Measurements from ENCODE around the gene PTPRS.
"Not testable (repeated sequence)": the region's sequence is repeated elsewhere in the genome, so short reads cannot be mapped to it uniquely, and the experiment has no call there.

The PTPRS gene

DNA sequence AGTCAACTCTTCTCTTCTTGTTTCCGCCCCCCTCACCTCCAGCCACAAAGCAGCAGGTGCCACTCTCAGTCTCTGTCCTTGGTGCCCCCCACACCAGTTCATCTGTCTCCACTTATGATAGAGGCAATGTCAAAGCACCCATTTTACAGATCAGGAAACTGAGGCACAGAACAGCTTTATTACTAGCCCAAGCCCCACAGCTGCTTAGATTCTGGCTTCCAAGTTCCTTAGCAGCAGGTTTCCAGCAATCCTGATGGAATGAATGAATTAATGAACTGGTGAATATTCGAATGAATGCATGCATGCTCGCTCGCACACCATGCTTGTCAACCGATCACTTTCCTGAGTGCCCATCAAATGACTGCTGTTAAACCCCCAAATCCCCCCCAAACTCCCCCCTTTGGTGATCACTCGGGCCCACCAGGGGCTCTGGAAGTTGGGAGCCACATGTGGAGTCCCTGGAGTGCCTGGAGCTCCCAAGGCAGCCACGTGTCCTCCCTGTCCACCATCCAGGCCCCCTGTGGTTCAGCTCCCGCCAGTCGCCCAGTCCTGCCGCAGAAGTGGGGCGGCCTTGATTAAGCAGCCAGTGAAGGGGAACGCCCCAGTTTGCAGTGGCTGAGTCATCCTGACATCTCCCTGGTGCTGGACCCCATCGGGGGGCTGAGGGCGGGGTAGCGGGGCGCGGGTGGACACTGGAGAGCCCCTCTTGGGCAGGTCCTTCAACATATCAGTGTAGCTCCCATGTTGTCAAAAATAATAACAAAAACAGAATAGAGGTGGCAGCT lies 6.8 kb downstream of the PTPRS start:
- no peak for DNase-seq (ENCODE audit: low read depth in 2 of 2)

DNA sequence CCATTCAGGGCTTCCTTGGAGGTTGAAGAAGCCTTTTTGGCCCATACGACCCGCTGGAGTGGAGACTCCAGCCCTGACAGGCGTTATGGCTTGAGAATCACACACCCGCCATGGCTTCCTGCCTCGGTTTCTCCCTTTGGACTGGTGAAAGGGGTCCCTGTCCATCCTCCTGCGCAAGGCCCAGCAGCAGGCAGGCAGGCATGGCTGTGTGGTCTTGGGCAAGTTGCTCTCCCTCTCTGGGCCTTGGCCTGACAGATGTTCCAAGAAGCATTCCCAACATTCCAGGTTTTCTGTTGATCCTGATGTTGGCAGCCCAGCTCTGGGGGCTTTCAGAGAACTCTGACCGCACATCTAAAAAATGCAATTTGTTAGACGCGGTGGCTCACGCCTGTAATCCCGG lies 8.1 kb downstream of the PTPRS start:
- no peak for DNase-seq (ENCODE audit: low read depth in 2 of 2)

DNA sequence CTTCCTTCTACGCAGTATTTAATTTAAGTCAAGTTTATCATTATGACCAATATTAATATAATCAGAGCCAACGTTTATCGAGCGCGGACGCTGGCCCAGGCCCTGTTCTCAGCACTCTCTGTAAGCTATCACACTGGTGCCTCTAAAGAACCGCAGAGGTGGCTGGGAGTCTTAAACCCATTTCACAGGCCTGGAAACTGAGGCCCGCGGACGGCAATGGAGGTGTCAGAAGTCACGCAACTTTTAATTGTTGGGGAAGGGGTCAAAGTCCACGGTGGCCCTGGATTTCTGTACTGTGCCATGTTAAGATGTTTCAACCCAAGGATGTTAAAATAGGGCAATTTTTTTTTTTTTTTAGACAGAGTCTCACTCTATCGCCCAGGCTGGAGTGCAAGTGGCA lies 8.8 kb downstream of the PTPRS start:
- DNase-seq (ENCODE audit: low read depth in 2 of 2): no peak

DNA sequence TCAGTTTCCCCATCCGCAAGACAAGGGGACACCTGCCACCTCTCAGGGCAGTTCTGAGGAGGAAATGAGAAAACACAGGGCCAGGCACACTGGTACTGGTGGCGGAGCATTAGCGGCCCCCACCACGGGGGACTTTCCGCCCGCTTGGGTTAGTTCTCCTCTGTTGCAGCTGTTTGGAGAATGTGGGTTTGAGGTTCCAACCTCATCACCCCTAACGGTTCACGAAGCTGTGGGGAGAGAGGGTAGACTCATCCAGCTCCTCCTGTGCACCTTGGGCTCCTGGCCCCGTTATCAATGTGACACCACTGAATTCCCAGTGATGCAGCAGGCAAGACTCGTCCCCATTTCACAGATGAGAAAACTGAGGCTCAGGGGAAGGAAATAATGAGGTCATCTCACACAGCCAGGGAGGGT lies 10.3 kb downstream of the PTPRS start:
- DNase-seq (ENCODE audit: low read depth in 2 of 2): no peak

DNA sequence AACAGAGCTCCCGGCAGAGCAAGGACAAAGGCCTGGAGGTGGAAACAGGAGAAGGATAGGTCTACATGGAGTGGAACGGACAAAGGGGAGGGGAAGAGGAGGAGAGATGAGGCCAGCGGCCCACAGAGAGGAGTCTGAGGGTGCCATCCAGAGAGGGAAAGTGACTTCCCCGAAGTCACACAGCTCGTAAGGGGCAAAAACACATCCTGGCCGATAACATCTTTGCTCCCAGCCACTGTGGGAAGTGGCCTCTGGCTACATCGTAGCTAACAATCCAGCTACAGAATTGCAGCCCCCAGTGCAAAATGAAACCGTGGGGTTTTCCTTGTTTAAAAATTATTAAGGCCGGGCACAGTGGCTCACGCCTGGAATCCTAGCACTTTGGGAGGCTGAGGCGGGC lies 11.5 kb downstream of the PTPRS start:
- no peak for DNase-seq (ENCODE audit: low read depth in 2 of 2)

DNA sequence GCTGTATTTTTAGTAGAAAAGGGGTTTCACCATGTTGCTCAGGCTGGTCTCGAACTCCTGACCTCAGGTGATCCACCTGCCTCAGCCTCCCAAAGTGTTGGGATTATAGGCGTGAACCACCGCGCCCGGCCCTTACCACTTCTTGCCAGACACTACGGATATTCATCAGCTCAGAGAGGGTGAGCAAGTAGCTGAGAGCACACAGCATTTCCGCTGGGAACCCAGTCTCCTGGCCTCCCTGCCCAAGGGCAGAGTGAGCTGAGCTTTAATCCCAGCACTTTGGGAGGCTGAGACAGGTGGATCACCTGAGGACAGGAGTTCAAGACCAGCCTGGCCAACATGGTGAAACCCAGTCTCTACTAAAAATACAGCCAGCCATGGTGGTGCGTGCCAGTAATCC lies 12.2 kb downstream of the PTPRS start:
- not testable (repeated sequence) for DNase-seq (ENCODE audit: low read depth in 2 of 2)

DNA sequence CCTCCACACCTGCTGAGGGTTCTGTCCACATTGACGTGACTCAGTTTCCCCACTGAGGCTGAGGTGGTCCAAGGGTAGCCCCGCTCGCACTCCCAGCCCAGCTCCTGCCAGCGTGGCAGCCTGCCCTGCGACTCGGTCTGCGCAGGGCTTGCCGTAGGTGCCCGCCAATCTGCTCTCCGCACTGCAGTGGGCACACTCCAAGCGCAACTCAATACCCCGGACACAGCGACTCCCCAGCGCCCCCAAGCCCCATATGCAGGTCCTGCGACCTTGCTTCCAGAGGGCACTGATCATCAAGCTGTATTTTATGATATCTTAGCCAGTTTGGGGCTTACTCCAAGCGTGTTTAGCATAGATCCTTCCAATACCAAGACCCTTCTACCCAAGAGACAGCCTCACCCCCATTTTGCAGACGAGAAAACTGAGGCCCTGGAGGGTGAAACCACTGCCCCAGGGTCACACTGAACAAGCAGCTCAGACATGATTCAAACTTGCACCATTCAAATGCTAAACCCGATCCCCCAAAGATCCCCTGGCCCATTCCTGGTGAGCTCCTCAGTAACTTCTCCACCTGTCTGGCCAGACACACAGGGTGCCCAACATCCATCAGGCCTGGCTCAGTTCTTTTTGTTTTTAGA lies 13.5 kb downstream of the PTPRS start:
- DNase-seq (ENCODE audit: low read depth in 2 of 2): no peak

DNA sequence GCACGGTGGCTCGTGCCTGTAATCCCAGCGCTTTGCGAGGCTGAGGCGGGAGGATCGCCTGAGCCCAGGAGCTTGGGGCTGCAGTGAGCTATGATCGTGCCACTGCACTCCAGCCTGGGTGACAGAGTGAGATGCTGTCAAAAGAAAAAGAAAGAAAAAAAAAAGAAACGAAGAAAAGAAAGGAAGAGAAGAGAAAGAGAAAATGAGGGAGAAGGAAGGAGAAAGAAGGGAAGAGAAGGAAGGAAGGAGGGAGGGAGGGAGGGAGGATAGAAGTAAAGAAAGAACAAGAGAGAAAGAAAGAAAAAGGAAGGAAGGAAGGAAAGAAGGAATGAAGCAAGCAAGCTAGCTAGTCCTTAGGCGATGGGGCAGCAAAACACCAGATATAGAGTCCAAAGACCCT lies 14.1 kb downstream of the PTPRS start:
- DNase-seq (ENCODE audit: low read depth in 2 of 2): no peak

DNA sequence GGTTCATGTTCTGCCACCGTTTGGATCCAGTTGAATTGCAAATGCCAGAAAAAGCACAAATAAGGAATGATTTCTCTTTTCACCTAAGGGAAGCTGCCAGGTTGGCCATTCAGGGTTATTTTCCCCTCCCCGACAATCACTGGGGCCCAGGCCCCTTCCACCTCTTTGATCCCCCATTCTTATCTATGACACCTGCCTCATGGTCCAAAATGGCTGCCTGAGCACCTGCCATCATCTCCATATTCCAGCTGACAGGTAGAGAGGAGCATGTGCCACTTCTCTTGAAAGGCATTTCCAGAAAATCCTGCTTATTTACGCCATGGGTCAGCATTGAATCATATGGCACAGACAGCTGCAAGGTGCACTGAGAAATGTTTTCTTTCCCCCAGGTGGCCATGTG lies 15.7 kb downstream of the PTPRS start:
- DNase-seq (ENCODE audit: low read depth in 2 of 2): no peak

DNA sequence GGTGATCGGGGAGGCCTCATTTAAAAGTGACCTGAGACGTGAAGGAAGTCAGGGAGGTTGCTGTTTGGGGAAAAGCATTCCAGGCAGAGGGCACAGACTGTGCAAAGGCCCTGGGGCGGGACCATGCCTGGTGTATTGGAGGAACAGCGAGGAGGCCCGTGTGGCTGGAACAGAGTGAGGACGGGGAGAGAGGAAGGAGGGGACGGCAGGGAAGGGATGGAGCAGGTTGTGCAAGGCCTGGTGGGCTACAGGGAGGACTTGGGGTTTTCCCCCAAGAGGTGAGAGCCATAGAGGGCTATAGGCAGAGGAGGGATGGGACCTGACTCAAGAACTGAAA lies 17.2 kb downstream of the PTPRS start:
- DNase-seq (ENCODE audit: low read depth in 2 of 2): no peak

DNA sequence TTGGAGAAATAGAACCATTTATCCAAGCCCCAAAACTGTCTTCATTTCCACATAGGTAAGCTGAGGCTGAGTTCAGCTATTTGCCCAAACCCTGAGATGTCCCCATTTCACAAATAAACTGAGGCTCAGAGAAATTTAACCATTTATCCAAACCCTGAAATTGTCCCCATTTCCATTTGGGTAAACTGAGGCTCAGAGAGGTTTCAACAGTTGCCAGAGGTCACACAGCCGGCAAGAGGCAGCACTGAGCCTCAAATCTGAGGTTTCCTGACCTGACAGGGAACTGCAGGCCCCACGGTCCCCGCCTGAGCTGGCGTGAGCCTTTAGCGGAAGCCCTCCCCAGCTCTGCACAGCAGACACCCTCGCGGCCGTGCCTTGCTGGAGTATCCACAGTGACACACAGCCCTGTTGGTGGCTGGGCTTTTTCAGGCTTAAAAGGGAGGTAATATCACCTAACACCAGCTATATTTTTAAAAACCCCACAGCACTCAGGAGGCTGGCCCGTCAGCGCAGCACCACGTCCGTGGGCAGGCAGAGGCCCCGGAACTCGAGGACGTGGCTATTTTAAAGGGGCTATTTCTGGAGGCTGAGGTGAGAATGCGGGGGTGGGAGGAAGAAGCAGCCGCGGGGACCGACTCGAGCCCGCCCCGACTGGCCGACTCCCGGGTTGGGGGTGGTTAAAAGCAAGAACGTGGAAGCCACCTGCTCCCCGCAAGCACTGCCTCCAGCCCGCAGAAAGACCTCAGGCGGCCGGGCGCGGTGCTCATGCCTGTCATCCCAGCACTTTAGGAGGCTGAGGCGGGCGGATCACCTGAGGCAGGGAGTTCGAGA lies 18.5 kb downstream of the PTPRS start:
- no peak for DNase-seq (ENCODE audit: low read depth in 2 of 2)

DNA sequence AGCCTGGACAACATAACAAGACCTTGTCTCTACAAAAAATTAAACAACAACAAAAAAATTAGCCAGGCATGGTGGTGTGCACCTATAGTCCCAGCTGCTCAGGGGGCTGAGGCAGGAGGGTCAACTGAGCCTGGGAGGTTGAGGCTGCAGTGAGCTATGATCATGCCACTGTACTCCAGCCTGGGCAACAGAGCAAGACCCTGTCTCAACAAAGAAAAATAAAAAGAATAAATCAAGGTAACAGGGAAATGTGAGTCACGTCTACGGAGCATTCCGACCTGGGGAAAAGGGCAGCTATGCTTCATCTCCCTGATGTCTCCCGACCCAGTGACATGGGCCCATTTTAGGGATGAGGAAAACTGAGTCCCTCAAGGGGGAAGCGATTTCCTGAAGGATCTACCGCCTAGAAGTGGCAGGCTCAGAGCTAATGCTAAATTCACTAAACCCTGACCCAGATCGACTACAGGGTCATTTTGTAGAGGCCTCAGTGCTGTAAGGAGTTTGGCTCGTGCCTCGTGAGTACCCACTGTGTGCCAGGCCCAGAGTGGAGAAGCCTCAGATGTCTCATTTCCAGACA lies 19.5 kb downstream of the PTPRS start:
- no peak for DNase-seq (ENCODE audit: low read depth in 2 of 2)

DNA sequence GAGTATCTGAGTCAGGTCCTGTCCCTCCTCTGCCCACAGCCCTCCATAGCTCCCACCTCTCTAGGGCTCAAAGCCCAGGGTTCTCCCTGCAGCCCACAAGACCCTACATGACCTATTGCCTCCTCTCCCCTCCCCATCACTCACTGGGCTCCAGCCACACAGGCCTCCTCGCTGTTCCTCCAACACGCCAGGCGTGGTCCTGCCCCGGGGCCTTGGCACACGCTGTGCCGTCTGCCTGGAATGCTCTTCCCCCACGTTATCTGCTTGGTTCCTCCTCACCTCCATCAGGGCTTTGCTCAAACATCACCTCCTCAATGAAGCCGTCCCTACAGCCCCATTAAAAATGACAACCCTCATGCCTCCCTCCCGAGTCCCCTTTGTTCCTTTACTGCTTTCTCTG lies 21.1 kb downstream of the PTPRS start:
- DNase-seq (ENCODE audit: low read depth in 2 of 2): no peak

DNA sequence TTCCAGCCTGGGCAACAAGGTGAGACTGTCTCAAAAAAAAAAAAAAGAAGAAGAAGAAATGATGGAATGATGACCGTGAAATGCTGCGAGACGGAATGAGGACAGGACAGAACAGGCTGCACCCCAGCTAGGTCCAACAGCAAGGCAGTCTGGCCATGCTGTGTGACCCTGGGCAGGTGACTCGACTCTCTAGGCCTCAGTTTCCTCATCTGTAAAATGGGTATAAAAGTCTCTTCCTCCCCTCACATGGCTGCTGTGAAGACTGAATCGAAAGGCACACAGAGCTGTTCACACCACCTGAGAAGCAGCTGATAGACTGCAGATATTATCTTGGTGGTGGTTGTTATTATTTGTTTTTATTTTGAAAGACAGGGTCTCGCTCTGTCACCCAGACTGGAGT lies 22.3 kb downstream of the PTPRS start:
- no peak for DNase-seq (ENCODE audit: low read depth in 2 of 2)

DNA sequence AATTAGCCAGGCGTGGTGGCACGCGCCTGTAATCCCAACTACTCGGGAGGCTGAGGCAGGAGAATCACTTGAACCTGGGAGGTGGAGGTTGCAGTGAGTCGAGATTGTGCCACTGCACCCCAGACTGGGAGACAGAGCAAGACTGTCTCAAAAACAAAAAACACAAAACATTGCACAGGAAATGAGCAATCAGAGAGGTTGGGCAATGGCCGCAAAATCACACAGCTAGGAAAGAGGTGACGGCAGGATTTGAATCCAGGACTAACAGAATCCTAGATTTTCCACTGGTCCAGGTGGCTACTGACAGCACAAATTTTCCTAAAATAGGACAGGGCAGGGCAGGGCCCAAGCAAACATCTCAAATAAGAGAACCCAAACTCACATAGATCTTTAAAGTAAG lies 23.3 kb downstream of the PTPRS start:
- no peak for DNase-seq (ENCODE audit: low read depth in 2 of 2)

DNA sequence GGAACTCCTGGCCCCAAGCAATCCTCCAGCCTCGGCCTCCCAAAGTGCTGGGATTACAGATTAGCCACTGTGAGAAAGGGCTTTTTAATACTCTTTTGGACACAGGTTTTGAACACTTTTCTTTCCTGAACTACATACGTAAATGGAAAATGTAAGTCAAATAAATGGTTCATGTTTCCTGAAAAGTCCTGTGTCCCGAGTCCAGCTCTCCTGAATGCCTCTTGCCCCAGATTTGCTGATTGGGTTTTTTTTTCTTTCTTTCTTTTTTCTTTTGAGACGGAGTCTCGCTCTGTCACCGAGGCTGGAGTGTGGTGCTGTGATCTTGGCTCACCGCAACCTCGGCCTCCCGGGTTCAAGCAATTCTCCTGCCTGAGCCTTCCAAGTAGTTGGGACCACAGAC lies 24.5 kb downstream of the PTPRS start:
- no peak for DNase-seq (ENCODE audit: low read depth in 2 of 2)

DNA sequence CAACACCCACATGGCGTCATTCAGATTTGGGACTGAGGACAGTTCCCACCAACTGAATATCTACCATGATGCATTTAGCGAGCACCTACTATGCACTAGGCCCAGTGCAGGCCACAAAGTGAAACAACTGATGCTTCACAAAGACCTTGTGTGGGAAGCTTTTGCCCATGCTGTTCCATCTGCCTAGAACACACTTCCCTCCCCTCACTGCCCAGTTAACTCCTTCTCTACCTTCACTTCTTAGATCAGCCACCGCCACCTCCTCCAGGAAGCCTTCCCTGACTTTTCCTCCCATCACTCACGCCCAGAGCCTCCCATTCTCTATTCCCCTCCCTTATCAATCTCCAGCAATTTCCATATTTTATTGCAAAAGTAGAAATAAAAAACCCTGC lies 25.7 kb downstream of the PTPRS start:
- no peak for DNase-seq (ENCODE audit: low read depth in 2 of 2)

DNA sequence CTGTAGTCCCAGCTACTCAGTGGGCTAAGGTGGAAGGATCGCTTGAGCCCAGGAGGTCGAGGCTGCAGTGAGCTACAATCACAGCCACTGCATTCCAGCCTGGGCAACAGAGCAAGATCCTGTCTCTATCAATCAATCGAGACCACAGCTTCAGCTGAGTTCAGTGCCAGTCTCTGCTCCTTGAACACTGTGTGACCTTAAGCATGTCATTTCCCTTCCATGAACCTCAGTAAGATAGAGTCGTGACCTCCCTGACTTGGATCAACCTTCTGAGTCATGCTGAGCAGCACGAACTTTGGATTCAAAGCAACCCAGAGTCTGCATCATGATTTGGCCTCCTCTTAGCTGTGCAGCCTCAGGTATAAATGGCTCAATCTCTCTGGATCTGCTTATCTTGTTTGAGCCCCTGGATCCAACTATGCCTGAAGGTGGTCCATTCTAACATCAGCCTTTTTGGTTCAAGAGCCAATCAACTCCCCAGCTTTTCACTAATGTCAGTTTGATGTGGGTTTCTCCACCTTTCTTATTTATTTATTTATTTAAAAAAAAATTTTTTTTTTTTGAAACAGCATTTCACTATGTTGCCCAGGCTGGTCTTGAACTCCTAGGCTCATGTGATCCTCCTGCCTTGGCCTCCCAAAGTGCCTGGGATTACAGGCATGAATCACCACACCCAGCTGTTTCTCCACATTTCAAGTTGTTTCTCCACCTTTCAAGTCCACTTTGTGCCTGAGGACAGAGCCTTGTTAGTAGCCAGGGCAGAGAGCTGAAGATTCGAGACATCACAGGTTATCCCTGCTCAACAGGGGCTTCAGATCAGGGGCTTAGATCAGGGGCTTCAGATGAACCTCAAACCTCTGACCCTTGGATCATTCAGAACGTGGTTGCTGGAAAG lies 26.4 kb downstream of the PTPRS start:
- no peak for DNase-seq (ENCODE audit: low read depth in 2 of 2)

DNA sequence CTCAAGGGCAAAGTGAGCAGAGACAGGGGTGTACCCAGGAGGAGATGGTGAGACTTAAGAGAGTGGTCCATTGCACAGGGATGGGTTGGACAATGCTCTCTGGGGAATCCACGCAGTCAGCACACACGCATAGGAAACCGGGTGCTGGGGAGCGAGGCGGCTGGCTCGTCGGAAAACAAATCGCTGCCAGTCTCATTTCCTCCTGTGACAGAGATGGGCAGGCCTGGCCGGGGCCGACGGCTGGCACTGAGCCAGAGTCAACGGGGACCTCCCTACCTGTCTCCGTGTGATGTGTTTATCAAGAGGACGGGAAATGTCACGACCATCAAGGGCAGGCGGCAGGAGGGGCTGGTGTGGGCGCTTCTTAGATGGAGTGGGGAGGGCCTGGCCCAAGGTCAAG lies 27.3 kb downstream of the PTPRS start:
- DNase-seq (ENCODE audit: low read depth in 2 of 2): no peak

DNA sequence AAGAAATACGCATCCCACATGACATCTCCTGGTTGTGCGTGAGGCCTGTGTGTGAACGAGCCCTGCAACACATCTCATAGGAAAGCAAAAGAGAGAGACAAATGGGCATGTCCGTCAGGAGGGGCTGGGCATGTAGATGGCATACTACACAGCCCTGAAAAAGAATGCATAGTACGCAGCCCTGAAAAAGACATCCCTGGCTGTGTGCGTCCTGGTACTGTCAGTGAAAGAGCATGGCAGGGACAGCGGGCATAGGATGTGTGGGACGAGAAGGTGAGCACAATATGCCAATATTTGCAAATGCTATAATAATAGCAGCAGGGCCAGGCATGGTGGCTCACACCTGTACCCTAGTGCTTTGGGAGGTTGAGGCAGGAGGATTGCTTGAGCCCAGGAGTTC lies 28.6 kb downstream of the PTPRS start:
- no peak for DNase-seq (ENCODE audit: low read depth in 2 of 2)

DNA sequence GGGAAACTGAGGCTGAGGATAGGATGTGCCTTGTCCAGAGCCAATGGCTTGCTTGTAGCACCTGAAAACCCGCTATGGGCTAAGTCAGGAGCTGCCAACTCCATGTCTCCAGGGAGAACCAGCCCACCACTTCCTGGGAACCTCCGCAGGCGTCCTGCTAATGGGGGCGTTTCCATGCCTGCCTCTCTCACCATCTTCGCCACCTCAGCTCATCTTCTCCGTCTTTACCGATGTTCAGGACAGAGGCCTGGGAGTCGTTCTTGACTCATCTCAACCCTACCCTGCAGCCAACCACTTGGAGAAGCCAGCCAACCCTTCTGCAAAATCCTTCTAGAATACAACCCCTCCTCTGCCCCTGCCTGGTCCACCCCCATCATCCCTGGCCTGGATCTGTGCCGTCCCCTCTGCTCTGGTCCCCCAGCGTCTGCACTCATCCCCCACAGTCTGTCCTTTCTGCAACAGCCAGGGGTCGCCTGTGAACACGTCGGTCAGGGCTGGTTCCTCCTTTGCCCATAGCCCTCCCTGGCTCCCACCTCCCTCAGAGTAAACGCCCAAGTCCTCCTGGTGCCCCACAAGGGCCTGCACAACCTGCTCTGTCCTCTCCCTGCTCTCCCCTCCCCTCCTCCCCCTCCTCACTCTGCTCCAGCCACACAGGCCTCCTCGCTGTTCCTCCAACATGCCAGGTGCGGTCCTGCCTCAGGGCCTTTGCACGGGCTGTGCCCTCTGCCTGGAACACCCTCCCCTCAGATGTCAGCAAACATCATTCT lies 31.0 kb downstream of the PTPRS start:
- DNase-seq (ENCODE audit: low read depth in 2 of 2): no peak

Data from activated CD8-positive, alpha-beta memory T cell treated with anti-CD3 and anti-CD28 coated beads for 4 hours (primary cell).